HepG2 (cell line): ENCODE data around the gene DNASE1L2. TPM values are rescaled to one million over a fixed set of nuclear protein-coding genes. Genes with fewer than 3 reads are reported as not detected.

ENCODE experiments used
- ATAD3A ChIP-seq: sonication (generic); formaldehyde crosslinking; IDR thresholded peaks from 2 replicates; pipeline ENCODE4 v1.4.0; 2020; ENCODE audit warnings: missing genetic modification reagents
- CENPT ChIP-seq: sonication (generic); formaldehyde crosslinking; IDR thresholded peaks from 2 replicates; pipeline ENCODE4 v1.8.0; 2022; ENCODE audit warnings: low read depth, mild to moderate bottlenecking, moderate library complexity, missing genetic modification reagents
- CREB3 ChIP-seq: sonication (generic); formaldehyde crosslinking; IDR thresholded peaks from 2 replicates; pipeline ENCODE4 v1.5.0; 2020; ENCODE audit warnings: missing genetic modification reagents
- DR1 ChIP-seq: sonication (generic); formaldehyde crosslinking; IDR thresholded peaks from 2 replicates; pipeline ENCODE4 v1.8.0; 2021; ENCODE audit warnings: mild to moderate bottlenecking, missing genetic modification reagents, inconsistent platforms
- GMEB1 ChIP-seq: sonication (generic); formaldehyde crosslinking; IDR thresholded peaks from 2 replicates; pipeline ENCODE4 v1.5.1; 2020; ENCODE audit warnings: missing genetic modification reagents, mild to moderate bottlenecking, borderline replicate concordance
- HNF1A ChIP-seq, 2 experiments: sonication (generic) in 1 of 2; formaldehyde crosslinking in 1 of 2; IDR thresholded peaks; 2 replicates each; pipeline versions ENCODE4 v1.4.0 to v1.6.1; 2016 to 2020; ENCODE audit warnings: borderline replicate concordance in 1 of 2, low read depth in 1 of 2, mild to moderate bottlenecking in 1 of 2, missing genetic modification reagents in 1 of 2
- MYNN ChIP-seq: sonication (generic); formaldehyde crosslinking; IDR thresholded peaks from 2 replicates; pipeline ENCODE4 v1.4.0; 2020; ENCODE audit warnings: mild to moderate bottlenecking, low read depth, missing genetic modification reagents
- REXO4 ChIP-seq: sonication (generic); formaldehyde crosslinking; IDR thresholded peaks from 2 replicates; pipeline ENCODE4 v1.8.0; 2022; ENCODE audit warnings: missing genetic modification reagents, mild to moderate bottlenecking, borderline replicate concordance
- SOX5 ChIP-seq: IDR thresholded peaks from 2 replicates; pipeline ENCODE4 v1.6.1; 2016; ENCODE audit warnings: borderline replicate concordance
- TEF ChIP-seq: sonication (generic); formaldehyde crosslinking; IDR thresholded peaks from 2 replicates; pipeline ENCODE4 v1.5.0; 2020; ENCODE audit warnings: missing genetic modification reagents
- XRCC5 ChIP-seq: fragments of 200-400 bp; formaldehyde crosslinking; optimal IDR thresholded peaks from 2 replicates; pipeline ENCODE3; 2017; ENCODE audit warnings: mild to moderate bottlenecking, low read length
- ZFP62 ChIP-seq: sonication (generic); formaldehyde crosslinking; IDR thresholded peaks from 2 replicates; pipeline ENCODE4 v1.4.0; 2020; ENCODE audit warnings: missing genetic modification reagents
- ZNF18 ChIP-seq: sonication (generic); formaldehyde crosslinking; IDR thresholded peaks from 2 replicates; pipeline ENCODE4 v1.8.0; 2022; ENCODE audit warnings: mild to moderate bottlenecking, missing genetic modification reagents; ENCODE audit not compliant: insufficient replicate concordance
- ZNF234 ChIP-seq: sonication (generic); formaldehyde crosslinking; conservative IDR thresholded peaks from 2 replicates; pipeline ENCODE4 v1.5.1; 2020; ENCODE audit warnings: mild to moderate bottlenecking, missing genetic modification reagents
- ZNF7 ChIP-seq: IDR thresholded peaks from 2 replicates; pipeline ENCODE4 v1.6.1; 2016; ENCODE audit warnings: missing biosample characterization, missing genetic modification reagents
- ZNF891 ChIP-seq: sonication (generic); formaldehyde crosslinking; IDR thresholded peaks from 2 replicates; pipeline ENCODE4 v1.5.0; 2020; ENCODE audit warnings: mild to moderate bottlenecking, missing genetic modification reagents
- ZSCAN5A ChIP-seq: sonication (generic); formaldehyde crosslinking; IDR thresholded peaks from 2 replicates; pipeline ENCODE4 v1.8.0; 2022; ENCODE audit warnings: mild to moderate bottlenecking, missing genetic modification reagents, borderline replicate concordance
- polyA plus RNA-seq, 8 experiments: library from polyadenylated mRNA; depleted of rRNA in 3 of 8; stranded (reverse) in 7 of 8; unstranded in 1 of 8; fragments of >200 nt; fragmentation: Illumina TruSeq in 4 of 8; extraction: Trizol in 4 of 8; gene quantifications; 2 replicates each; pipeline versions ENCODE4 v1.2.1 to v1.2.3, GENCODE V29; 2011 to 2016; ENCODE audit warnings: low read depth in 4 of 8, missing spikeins in 1 of 8, mixed read lengths in 1 of 8; ENCODE audit not compliant: insufficient read depth in 1 of 8
- total RNA-seq, 5 experiments: library from RNA; depleted of rRNA; stranded (reverse); fragments of >200 nt; fragmentation: Illumina TruSeq; extraction: Trizol; gene quantifications; 2 replicates each; pipeline ENCODE4 v1.2.3, GENCODE V29; 2016; ENCODE audit warnings: low read depth in 1 of 5

DNASE1L2 gene
- total and polyA plus RNA-seq, 2 of the 13 experiments (the other 11 are each of a cell fraction or from before 2014, with no cell fraction given): 0.44 to 0.50 TPM

GRCh38 chr16:2267913-2268666 lies 31.8 kb downstream of the DNASE1L2 start, which contains the start of gene RNPS1 (continued):
- TF ChIP-seq ATAD3A (CRISPR knock-in tag) (0 out of 2 replicates have a peak, but pooled peaks have one; percentile 28), MYNN (CRISPR knock-in tag) (peak; percentile 69; the same call in 1 of the 2 replicates), ZFP62 (CRISPR knock-in tag) (no peak), DR1 (CRISPR knock-in tag) (peak; percentile 100), ZNF18 (CRISPR knock-in tag) (peak; percentile 89), GMEB1 (CRISPR knock-in tag) (peak; percentile 89), ZNF891 (CRISPR knock-in tag) (peak; percentile 59; the same call in 1 of the 2 replicates), XRCC5 (no peak), REXO4 (CRISPR knock-in tag) (no peak), ZNF234 (CRISPR knock-in tag) (no peak), CENPT (CRISPR knock-in tag) (peak; percentile 16), ZNF7 (no peak), HNF1A (IDR thresholded peaks at IDR 0.05; ENCODE audit: low read depth) (no peak), HNF1A (CRISPR knock-in tag; IDR thresholded peaks at IDR 0.05; ENCODE audit: borderline replicate concordance) (peak; percentile 68; the same call in 1 of the 2 replicates), CREB3 (CRISPR knock-in tag) (0 out of 2 replicates have a peak, but pooled peaks have one; percentile 30), SOX5 (CRISPR knock-in tag) (peak; percentile 25; the same call in 1 of the 2 replicates), ZSCAN5A (no peak), TEF (CRISPR knock-in tag) (0 out of 2 replicates have a peak, but pooled peaks have one; percentile 73)
